ENCODE results near the gene LGALS12.

LGALS12 gene

DNA sequence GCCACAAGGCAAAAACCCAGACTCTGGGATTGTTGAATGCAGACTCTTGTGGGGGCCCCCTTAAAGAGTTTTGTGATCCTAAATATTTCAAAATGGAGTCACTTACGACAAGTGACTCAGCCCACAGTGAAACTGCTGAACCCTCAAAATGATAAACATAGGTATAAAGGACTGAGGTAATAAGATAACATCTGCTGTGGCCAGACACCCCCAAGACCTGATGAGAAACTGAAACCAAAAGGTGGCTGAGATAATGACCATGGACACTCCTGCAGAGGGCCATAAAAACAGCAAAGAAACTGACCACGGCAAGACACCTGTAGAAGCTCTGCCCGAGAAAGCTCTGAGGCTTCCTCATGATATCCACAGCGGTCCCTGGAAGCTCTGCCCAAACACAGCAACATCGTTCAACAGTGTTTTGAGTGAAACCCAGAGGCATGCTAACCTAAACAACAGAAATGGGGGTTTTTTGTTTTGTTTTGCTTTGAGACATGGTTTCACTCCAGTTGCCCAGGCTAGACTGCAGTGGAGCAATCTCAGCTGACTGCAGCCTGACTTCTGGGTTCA, 29.1 kb downstream of the LGALS12 start:
- Histone ChIP-seq H3K79me2 (ENCODE audit: insufficient read depth, low read length) (no peaks in the 10 kb centered on the region), H3K4me1 (ENCODE audit: insufficient read depth, low read length, poor library complexity, severe bottlenecking) (peaks cover 74% of the 10 kb centered on the region), H3K4me3 (ENCODE audit: low read length, poor library complexity, severe bottlenecking) (no peak overlapping the region), H4K20me1 (ENCODE audit: insufficient read depth, low read length, poor library complexity, severe bottlenecking) (no peaks in the 10 kb centered on the region), H3K4me2 (ENCODE audit: low read depth, low read length, poor library complexity, severe bottlenecking) (peak overlapping the region; percentile 77), H3K9me2 (replicated peaks; ENCODE audit: low read depth, low read length) (no peaks in the 10 kb centered on the region), H2AFZ (ENCODE audit: low read length) (no peak overlapping the region), H3K36me3 (ENCODE audit: insufficient read depth, low read length) (no peaks in the 10 kb centered on the region), H3F3A (ENCODE audit: low read depth) (no peaks in the 10 kb centered on the region), H3K9me3 (ENCODE audit: insufficient read depth, low read depth, low read length) (no peaks in the 10 kb centered on the region), H3K9ac (ENCODE audit: low read depth, low read length, poor library complexity, severe bottlenecking) (peak overlapping the region; percentile 64), H3K27me3 (ENCODE audit: insufficient read depth, low read length, poor library complexity, severe bottlenecking) (no peaks in the 10 kb centered on the region)
- no peak for TF ChIP-seq EZH2phosphoT487 (IDR thresholded peaks at IDR 0.05; ENCODE audit: borderline replicate concordance)
- TF ChIP-seq, protein P1, sequence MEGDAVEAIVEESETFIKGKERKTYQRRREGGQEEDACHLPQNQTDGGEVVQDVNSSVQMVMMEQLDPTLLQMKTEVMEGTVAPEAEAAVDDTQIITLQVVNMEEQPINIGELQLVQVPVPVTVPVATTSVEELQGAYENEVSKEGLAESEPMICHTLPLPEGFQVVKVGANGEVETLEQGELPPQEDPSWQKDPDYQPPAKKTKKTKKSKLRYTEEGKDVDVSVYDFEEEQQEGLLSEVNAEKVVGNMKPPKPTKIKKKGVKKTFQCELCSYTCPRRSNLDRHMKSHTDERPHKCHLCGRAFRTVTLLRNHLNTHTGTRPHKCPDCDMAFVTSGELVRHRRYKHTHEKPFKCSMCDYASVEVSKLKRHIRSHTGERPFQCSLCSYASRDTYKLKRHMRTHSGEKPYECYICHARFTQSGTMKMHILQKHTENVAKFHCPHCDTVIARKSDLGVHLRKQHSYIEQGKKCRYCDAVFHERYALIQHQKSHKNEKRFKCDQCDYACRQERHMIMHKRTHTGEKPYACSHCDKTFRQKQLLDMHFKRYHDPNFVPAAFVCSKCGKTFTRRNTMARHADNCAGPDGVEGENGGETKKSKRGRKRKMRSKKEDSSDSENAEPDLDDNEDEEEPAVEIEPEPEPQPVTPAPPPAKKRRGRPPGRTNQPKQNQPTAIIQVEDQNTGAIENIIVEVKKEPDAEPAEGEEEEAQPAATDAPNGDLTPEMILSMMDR (conservative IDR thresholded peaks at IDR 0.05; ENCODE audit: low read length): no peak

DNA sequence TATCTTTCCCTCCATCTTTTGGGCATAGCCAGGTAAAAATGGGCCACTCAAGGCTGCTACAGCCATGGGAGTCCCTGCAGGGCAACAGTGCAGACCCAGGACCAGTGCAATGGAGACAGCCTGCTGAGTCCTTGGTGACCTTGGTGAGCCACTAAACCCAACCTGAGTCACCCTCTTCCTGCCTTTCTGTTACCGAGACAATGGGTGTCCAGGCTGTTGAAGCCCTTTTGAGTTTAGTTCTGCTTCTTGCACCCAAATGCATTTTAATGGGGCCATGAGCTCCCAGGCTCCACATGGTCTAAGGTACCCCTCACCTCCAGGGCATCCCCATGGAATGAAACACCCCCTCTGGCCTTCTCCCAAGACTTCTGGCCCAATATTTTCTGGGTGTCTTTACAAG, 29.9 kb downstream of the LGALS12 start:
- no peaks in the 10 kb centered on the region for H3K79me2 ChIP-seq (ENCODE audit: insufficient read depth, low read length)
- TF ChIP-seq, protein P1 (conservative IDR thresholded peaks at IDR 0.05; ENCODE audit: low read length): no peak
- no peak for TF ChIP-seq EZH2phosphoT487 (IDR thresholded peaks at IDR 0.05; ENCODE audit: borderline replicate concordance)
- H4K20me1 ChIP-seq (ENCODE audit: insufficient read depth, low read length, poor library complexity, severe bottlenecking): no peaks in the 10 kb centered on the region
- H3K36me3 ChIP-seq (ENCODE audit: insufficient read depth, low read length): no peaks in the 10 kb centered on the region
- peak overlapping the region; percentile 77 for H3K4me2 ChIP-seq (ENCODE audit: low read depth, low read length, poor library complexity, severe bottlenecking)
- 0 out of 2 replicates have a peak overlapping the region, but pooled peaks have one; percentile 29 for H2AFZ ChIP-seq (ENCODE audit: low read length)
- no peaks in the 10 kb centered on the region for H3F3A ChIP-seq (ENCODE audit: low read depth)
- peaks cover 72% of the 10 kb centered on the region for H3K4me1 ChIP-seq (ENCODE audit: insufficient read depth, low read length, poor library complexity, severe bottlenecking)
- peak overlapping the region; percentile 67 for H3K4me3 ChIP-seq (ENCODE audit: low read length, poor library complexity, severe bottlenecking)
- H3K9ac ChIP-seq (ENCODE audit: low read depth, low read length, poor library complexity, severe bottlenecking): peak overlapping the region; percentile 64
- H3K9me3 ChIP-seq (ENCODE audit: insufficient read depth, low read depth, low read length): no peaks in the 10 kb centered on the region
- H3K27me3 ChIP-seq (ENCODE audit: insufficient read depth, low read length, poor library complexity, severe bottlenecking): no peaks in the 10 kb centered on the region
- no peaks in the 10 kb centered on the region for H3K9me2 ChIP-seq (replicated peaks; ENCODE audit: low read depth, low read length)

DNA sequence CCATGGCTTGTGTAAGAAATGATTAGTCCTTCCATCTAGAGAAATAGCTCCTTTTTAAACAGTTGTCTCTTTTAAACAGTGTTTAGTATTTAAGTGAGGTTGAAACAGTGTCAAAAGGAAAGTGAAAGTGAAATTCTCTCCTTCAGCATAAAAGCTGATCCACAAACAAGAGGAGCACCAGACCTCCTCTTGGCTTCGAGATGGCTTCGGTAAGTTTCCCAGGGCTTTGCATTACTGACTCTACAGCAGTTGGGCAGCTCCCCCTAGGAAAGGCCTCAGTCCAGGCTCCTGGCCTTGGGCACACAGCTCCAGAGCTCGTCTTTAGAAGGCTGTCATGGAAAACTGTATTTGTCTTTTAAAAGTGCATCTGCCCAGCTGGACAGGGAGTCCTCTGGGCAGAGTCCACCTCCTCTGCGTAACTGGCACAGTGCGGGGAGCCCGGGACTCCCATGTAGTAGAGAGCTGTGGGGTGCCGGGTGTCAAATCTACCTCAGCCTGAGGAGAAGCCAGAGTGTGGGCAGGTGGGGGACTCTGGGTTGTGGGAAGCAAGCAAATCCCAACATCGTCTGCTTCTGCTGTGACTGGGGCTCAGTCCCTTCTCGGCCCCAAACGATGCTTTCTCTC, 30.9 kb downstream of the LGALS12 start, which contains the start of gene PLAAT4:
Gene PLAAT4, plus strand, starts transcription at position 140 of the 624 bp plus-strand sequence. Its CDS starts 61 bp downstream, at position 201.
- Histone ChIP-seq H3F3A (ENCODE audit: low read depth) (no peaks in the 10 kb centered on the region), H3K27me3 (ENCODE audit: insufficient read depth, low read length, poor library complexity, severe bottlenecking) (no peaks in the 10 kb centered on the region), H3K9ac (ENCODE audit: low read depth, low read length, poor library complexity, severe bottlenecking) (peak within 1 kb of the TSS; percentile 64), H3K79me2 (ENCODE audit: insufficient read depth, low read length) (no peaks in the 10 kb centered on the region), H3K9me2 (replicated peaks; ENCODE audit: low read depth, low read length) (no peaks in the 10 kb centered on the region), H3K4me3 (ENCODE audit: low read length, poor library complexity, severe bottlenecking) (peak within 1 kb of the TSS; percentile 67), H4K20me1 (ENCODE audit: insufficient read depth, low read length, poor library complexity, severe bottlenecking) (no peaks in the 10 kb centered on the region), H3K4me1 (ENCODE audit: insufficient read depth, low read length, poor library complexity, severe bottlenecking) (peaks cover 64% of the 10 kb centered on the region), H3K9me3 (ENCODE audit: insufficient read depth, low read depth, low read length) (no peaks in the 10 kb centered on the region), H3K4me2 (ENCODE audit: low read depth, low read length, poor library complexity, severe bottlenecking) (peak within 1 kb of the TSS; percentile 77), H3K36me3 (ENCODE audit: insufficient read depth, low read length) (no peaks in the 10 kb centered on the region), H2AFZ (ENCODE audit: low read length) (peak within 1 kb of the TSS; percentile 81)
- TF ChIP-seq EZH2phosphoT487 (IDR thresholded peaks at IDR 0.05; ENCODE audit: borderline replicate concordance): no peak
- TF ChIP-seq, protein P1 (conservative IDR thresholded peaks at IDR 0.05; ENCODE audit: low read length): no peak

Data from Loucy (cell line).